HG03097 (cell line): Measurements from ENCODE around the gene KRT5.

Source experiments
- ATAC-seq: cut with Tn5 transposase; IDR thresholded peaks from one replicate; pipeline ENCODE4 v1.9.1; 2021; ENCODE audit not compliant: unreplicated experiment, low FRiP score

Gene KRT5

DNA sequence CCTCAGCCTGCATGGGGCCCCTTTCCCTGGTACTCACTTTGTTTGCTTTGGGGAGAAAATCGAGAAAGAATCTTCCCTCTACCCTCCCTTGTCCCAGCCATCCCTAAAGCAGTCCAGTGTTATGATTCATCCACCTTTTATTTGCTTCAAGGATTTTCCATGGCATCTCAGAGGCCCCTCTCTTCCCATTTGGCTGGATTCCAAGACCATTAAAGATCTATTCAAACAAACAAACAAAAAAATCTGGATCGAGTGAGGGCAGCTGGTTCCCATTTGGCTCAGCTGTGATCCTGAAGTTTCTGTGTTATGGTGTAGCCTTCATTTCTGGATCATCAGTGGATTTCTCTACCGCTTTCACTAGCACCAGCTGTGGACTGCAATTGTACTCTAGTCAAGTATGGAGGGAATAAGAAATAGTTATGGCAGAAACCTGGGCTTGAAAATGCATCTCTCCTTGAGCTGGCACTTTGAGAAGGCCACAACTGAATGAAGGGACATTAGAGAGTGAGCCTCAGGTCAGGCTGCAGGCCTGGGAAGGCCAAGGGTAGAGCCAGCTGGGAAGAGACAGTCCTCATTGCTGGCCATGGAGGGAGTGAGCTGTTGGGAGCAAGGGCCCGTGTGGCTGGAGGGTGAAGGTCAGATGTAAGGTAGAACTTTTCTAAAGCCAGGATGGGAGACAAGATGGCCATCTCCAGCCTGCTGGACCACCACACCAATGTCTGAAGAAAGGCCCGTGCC lies 19.1 kb upstream of the KRT5 start:
- no peak for ATAC-seq

- ATAC-seq, result no peak
These were observed 16.9 kb upstream of the KRT5 start for GRCh38 chr12:52537101-52537500.

DNA sequence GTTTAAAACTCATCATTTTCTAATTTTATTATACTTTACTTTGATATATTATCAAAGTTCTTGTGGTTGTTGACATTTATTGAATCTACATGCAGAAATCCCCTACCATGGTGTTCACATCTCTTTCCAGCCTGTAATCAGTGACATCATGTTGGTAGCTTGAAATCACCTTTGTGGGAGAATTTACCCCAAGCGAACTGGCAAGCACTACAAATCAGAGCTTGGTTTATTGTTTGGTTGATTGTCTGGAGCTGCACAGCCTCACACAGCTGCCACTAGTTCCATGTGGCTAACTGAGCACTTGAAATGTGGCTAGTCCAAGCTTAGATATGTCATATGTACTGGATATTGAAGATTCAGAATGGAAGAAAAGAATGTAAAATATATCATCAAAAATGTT lies 15.4 kb upstream of the KRT5 start:
- no peak for ATAC-seq

- no peak for ATAC-seq
These were observed 14.3 kb upstream of the KRT5 start for GRCh38 chr12:52534482-52534881.

GRCh38 chr12:52533686-52534470 lies 13.7 kb upstream of the KRT5 start:
- no peak for ATAC-seq

DNA sequence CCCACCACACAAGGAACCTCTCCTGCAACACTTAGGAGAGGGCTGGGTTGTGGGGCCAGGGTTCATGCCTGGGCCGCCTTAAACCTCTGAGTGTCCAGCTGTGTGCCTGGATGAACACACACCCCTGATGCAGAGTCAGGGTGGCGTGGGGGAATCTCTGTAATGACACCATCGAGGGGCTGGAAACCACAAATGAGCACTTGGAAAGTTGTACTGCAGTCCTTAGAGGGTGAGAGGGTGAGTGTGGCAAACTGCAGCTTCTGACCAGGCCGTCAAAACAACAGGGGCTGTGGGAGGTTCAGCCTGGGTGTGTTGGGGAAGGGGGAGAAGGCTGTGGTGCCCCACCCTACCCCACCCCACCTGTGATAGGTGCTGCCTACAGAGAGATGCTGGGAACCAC lies 12.4 kb upstream of the KRT5 start:
- ATAC-seq, result no peak

DNA sequence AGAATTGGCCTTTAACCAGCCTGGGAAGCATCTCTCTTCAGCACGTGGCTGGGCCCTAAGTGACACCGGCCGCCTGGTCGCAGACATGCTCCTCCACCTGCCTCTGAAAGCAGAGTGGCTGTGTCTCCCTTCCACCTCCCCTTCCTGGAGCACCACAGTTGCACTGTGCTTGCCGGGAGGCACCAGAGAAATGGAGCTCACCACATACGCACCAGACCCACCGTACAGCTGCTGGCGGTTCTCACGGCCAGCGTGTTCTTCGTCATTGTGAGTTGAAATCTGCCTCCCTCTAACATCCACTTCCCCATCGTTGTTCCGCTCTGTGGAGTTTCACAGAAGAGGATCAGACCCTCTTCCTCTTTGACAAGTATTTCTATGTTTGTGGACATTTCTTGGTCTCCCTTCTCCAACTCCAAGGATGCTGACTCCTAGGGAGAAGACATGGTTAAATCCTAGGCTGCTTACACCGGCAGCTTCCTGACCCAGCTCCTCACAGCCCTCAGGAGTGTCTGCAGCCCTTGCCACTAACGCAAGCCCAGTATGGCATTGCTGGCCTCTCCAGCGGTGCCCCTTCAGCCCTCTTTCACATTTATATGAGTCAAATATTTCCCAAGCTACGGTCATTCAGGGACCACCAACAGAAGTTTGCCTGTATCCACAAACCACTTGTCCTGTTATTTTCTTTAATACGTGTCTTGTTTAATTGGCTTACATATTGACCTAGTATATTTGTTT lies 11.5 kb upstream of the KRT5 start:
- no peak for ATAC-seq

DNA sequence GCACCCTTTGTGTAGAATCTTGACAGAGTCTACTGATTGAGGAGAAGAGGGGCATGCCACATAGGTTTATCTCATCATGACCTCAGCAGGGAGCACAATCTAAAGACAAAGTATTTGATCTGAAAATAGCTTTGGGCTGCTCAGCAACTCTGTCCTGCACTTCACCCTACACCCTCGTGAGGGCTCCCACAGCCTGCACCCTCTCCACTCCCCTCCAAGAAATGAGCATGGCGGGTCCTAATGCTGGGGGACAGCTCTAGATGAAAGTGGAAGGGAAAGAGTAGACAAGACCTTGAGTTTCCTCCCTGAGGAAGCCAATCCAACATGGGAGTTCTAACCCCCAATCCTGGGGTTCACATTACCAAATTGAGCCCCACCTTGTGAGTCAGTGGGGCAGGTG lies 10.7 kb upstream of the KRT5 start:
- no peak for ATAC-seq

GRCh38 chr12:52530366-52530765 lies 10.2 kb upstream of the KRT5 start:
- ATAC-seq, result no peak

DNA sequence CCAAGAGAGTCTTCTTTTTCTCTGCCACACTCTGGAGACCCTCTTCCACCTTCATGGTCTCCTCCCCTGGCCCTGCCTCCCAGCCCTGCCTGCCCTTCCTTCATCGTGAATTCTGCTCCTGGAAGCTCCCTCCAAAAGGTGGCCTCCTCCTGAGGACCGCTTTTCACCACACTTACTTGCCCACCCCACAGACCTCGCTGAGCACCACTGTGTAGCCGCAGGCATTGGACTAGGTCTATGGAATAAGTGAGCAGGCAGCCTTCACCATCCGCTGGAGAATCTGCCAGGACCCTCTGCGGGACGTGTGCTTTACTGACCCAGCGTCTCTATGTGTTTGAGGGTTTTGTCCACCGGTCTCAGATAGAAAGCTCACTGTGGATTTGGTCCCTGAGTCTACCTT lies 9.7 kb upstream of the KRT5 start:
- ATAC-seq, result no peak

DNA sequence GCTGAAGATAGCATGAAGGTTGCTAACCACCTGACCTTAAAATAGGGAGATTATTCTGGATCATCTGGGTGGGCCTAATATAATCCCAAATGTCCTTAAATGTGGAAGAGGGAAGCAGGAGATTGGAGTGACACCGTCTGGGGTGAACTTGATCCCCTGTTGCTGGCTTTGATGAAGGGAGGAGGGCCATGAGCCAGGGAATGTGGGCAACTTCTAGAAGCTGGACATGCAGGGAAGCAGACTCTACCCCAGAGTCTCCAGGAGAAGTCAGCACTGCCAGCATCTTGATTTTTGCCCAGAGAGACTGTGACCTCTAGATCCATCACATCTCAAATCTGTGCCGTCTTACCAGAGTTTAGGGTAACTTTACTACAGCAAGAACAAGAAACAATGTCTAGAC lies 9.2 kb upstream of the KRT5 start:
- ATAC-seq, result no peak

DNA sequence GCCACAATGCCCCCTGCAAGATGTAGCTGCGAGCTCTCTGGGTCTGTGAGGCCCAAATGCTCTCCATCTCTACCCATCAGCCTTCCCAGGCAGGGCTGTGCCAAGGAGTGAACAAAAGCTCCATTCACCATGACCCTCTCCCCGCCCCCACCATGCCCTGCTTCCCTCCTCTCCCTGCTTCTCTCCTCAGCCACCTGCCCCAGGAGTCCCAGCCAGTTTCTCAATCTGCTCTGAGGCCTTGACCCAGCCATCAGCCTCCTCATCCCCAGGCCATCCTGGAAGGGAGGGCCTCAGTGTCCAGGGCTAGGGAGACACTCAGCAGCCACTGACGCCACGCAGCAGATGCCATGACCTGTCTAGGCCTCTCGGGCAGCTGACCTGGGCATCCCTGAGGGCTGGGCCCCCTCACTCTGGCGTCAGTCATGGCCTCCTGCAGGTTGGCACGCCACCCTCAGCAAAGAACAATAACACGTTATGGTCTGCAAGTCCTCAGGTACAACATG lies 8.5 kb upstream of the KRT5 start:
- no peak for ATAC-seq

DNA sequence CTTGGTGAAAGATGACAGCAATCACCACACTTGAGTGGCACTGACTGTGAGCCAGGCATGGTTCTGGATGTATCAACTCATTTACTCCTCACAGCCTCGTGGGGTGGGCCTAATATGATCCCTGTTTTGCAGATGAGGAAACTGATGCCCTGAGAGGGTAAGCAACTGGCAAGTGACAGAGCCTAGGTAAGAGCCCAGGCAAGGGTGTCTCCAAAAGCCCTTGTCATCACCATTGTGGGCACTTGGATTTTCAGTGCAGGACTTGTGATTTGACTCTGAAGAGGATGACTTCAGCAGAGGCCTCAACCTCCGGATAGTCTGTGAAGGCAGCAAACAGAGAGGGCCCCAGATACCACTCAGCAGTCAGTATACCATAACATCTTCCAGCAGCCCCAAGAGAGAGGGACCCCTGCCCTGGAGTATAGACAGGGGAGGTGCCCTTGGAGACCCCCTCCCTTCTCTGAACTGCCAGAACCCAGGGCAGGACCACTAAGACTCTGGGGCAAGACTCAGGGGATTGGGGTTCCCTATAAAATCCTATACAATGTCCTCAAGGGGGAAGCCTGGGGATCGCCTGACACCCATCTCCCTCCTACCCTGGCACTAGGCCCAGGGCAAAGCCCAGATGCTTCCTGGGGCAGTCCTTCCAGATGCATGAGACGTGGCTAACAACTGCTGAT lies 7.1 kb upstream of the KRT5 start:
- no peak for ATAC-seq

- no peak for ATAC-seq
These were observed 6.3 kb upstream of the KRT5 start for GRCh38 chr12:52526511-52526951.

GRCh38 chr12:52525661-52526499 lies 5.7 kb upstream of the KRT5 start:
- no peak for ATAC-seq

GRCh38 chr12:52524898-52525591 lies 4.9 kb upstream of the KRT5 start:
- ATAC-seq, result no peak

- ATAC-seq, result no peak
These were observed 4.2 kb upstream of the KRT5 start for GRCh38 chr12:52524241-52524897.

- no peak for ATAC-seq
These were observed 3.6 kb upstream of the KRT5 start for GRCh38 chr12:52523824-52524223.
